Activated naive CD8-positive, alpha-beta T cell treated with anti-CD3 and anti-CD28 coated beads for 36 hours (primary cell): ENCODE results near the gene KDM4B. TPM values are rescaled to one million over a fixed set of nuclear protein-coding genes. Genes with fewer than 3 reads are reported as not detected.

Experiments
- DNase-seq: peaks from one replicate; pipeline ENCODE4 v3.0.0; 2021
- H3K27ac Mint-ChIP-seq: one replicate; pipeline ENCODE4 v1.8.0; 2022; ENCODE audit warnings: mild to moderate bottlenecking, moderate library complexity, mixed read lengths
- H3K27me3 Mint-ChIP-seq: one replicate; pipeline ENCODE4 v1.8.0; 2022; ENCODE audit warnings: mild to moderate bottlenecking, mixed read lengths
- H3K36me3 Mint-ChIP-seq: one replicate; pipeline ENCODE4 v1.8.0; 2021; ENCODE audit warnings: mild to moderate bottlenecking, mixed read lengths
- H3K4me1 Mint-ChIP-seq: one replicate; pipeline ENCODE4 v1.8.0; 2021; ENCODE audit warnings: mixed read lengths
- H3K4me3 Mint-ChIP-seq: one replicate; pipeline ENCODE4 v1.8.0; 2022; ENCODE audit warnings: mild to moderate bottlenecking, moderate library complexity, mixed read lengths
- H3K9me3 Mint-ChIP-seq: one replicate; pipeline ENCODE4 v1.8.0; 2022; ENCODE audit warnings: mixed read lengths
- total RNA-seq, 2 experiments: library from RNA; stranded (reverse); gene quantifications; one replicate each; pipeline ENCODE4 v1.2.3, GENCODE V29; 2021

The KDM4B gene
- total RNA-seq, 2 experiments from 2014 or later: 29.4 to 31.3 TPM

GRCh38 chr19:4986471-4986891 is 17.6 kb downstream of the KDM4B start:
- Mint-ChIP-seq H3K9me3 (no peaks in the 10 kb centered on the region), H3K27ac (no peak overlapping the region), H3K36me3 (peaks cover 1% of the 10 kb centered on the region), H3K4me3 (no peak overlapping the region), H3K4me1 (peaks cover 19% of the 10 kb centered on the region), H3K27me3 (no peaks in the 10 kb centered on the region)
- no peak for DNase-seq

- no peak overlapping the region for H3K27ac Mint-ChIP-seq
- no peaks in the 10 kb centered on the region for H3K9me3 Mint-ChIP-seq
- peaks cover 6% of the 10 kb centered on the region for H3K36me3 Mint-ChIP-seq
- DNase-seq: no peak
- peaks cover 17% of the 10 kb centered on the region for H3K4me1 Mint-ChIP-seq
- no peaks in the 10 kb centered on the region for H3K27me3 Mint-ChIP-seq
- H3K4me3 Mint-ChIP-seq: no peak overlapping the region
Observed at GRCh38 chr19:4987256-4987655, 18.3 kb downstream of the KDM4B start.

- peaks cover 10% of the 10 kb centered on the region for H3K36me3 Mint-ChIP-seq
- no peak overlapping the region for H3K4me3 Mint-ChIP-seq
- H3K4me1 Mint-ChIP-seq: peaks cover 17% of the 10 kb centered on the region
- peaks cover 2% of the 10 kb centered on the region for H3K9me3 Mint-ChIP-seq
- no peaks in the 10 kb centered on the region for H3K27me3 Mint-ChIP-seq
- no peak overlapping the region for H3K27ac Mint-ChIP-seq
- no peak for DNase-seq
Observed at GRCh38 chr19:4987692-4988370, 18.9 kb downstream of the KDM4B start.

GRCh38 chr19:4988770-4989251 is 19.9 kb downstream of the KDM4B start:
- Mint-ChIP-seq H3K4me1 (peaks cover 17% of the 10 kb centered on the region), H3K4me3 (no peak overlapping the region), H3K9me3 (peaks cover 4% of the 10 kb centered on the region), H3K27ac (no peak overlapping the region), H3K27me3 (no peaks in the 10 kb centered on the region), H3K36me3 (peaks cover 18% of the 10 kb centered on the region)
- DNase-seq: no peak

GRCh38 chr19:4990306-4990705 is 21.4 kb downstream of the KDM4B start:
- H3K36me3 Mint-ChIP-seq: peaks cover 19% of the 10 kb centered on the region
- peaks cover 14% of the 10 kb centered on the region for H3K4me1 Mint-ChIP-seq
- no peak for DNase-seq
- H3K9me3 Mint-ChIP-seq: peaks cover 4% of the 10 kb centered on the region
- no peaks in the 10 kb centered on the region for H3K27me3 Mint-ChIP-seq
- no peak overlapping the region for H3K4me3 Mint-ChIP-seq
- H3K27ac Mint-ChIP-seq: no peak overlapping the region

- Mint-ChIP-seq H3K4me3 (no peak overlapping the region), H3K27me3 (no peaks in the 10 kb centered on the region), H3K36me3 (peaks cover 19% of the 10 kb centered on the region), H3K4me1 (peaks cover 10% of the 10 kb centered on the region), H3K9me3 (peaks cover 4% of the 10 kb centered on the region), H3K27ac (no peak overlapping the region)
- DNase-seq: no peak
Observed at GRCh38 chr19:4991538-4991937, 22.6 kb downstream of the KDM4B start.

GRCh38 chr19:4991996-4992698 is 23.2 kb downstream of the KDM4B start:
- peaks cover 9% of the 10 kb centered on the region for H3K4me1 Mint-ChIP-seq
- no peak overlapping the region for H3K27ac Mint-ChIP-seq
- H3K9me3 Mint-ChIP-seq: peaks cover 4% of the 10 kb centered on the region
- DNase-seq: no peak
- no peaks in the 10 kb centered on the region for H3K27me3 Mint-ChIP-seq
- no peak overlapping the region for H3K4me3 Mint-ChIP-seq
- H3K36me3 Mint-ChIP-seq: peaks cover 19% of the 10 kb centered on the region

- peaks cover 4% of the 10 kb centered on the region for H3K9me3 Mint-ChIP-seq
- H3K4me3 Mint-ChIP-seq: no peak overlapping the region
- peaks cover 19% of the 10 kb centered on the region for H3K36me3 Mint-ChIP-seq
- H3K4me1 Mint-ChIP-seq: no peaks in the 10 kb centered on the region
- DNase-seq: no peak
- no peaks in the 10 kb centered on the region for H3K27me3 Mint-ChIP-seq
- no peak overlapping the region for H3K27ac Mint-ChIP-seq
Observed at GRCh38 chr19:4993683-4994082, 24.8 kb downstream of the KDM4B start.

GRCh38 chr19:4996701-4997100 is 27.8 kb downstream of the KDM4B start:
- H3K4me1 Mint-ChIP-seq: no peaks in the 10 kb centered on the region
- no peak overlapping the region for H3K27ac Mint-ChIP-seq
- DNase-seq: no peak
- no peaks in the 10 kb centered on the region for H3K27me3 Mint-ChIP-seq
- peaks cover 16% of the 10 kb centered on the region for H3K36me3 Mint-ChIP-seq
- H3K9me3 Mint-ChIP-seq: peaks cover 4% of the 10 kb centered on the region
- H3K4me3 Mint-ChIP-seq: no peak overlapping the region

GRCh38 chr19:4997297-4997696 is 28.4 kb downstream of the KDM4B start:
- Mint-ChIP-seq H3K36me3 (peaks cover 13% of the 10 kb centered on the region), H3K4me1 (peaks cover 2% of the 10 kb centered on the region), H3K27me3 (no peaks in the 10 kb centered on the region), H3K27ac (no peak overlapping the region), H3K9me3 (peaks cover 4% of the 10 kb centered on the region), H3K4me3 (no peak overlapping the region)
- no peak for DNase-seq

- peaks cover 3% of the 10 kb centered on the region for H3K4me1 Mint-ChIP-seq
- H3K4me3 Mint-ChIP-seq: no peak overlapping the region
- no peaks in the 10 kb centered on the region for H3K9me3 Mint-ChIP-seq
- H3K27ac Mint-ChIP-seq: no peak overlapping the region
- no peak for DNase-seq
- H3K36me3 Mint-ChIP-seq: no peaks in the 10 kb centered on the region
- H3K27me3 Mint-ChIP-seq: no peaks in the 10 kb centered on the region
Observed at GRCh38 chr19:5000120-5000611, 31.3 kb downstream of the KDM4B start.

- no peak overlapping the region for H3K4me3 Mint-ChIP-seq
- H3K4me1 Mint-ChIP-seq: peaks cover 3% of the 10 kb centered on the region
- peak; percentile 40 for DNase-seq
- H3K27ac Mint-ChIP-seq: no peak overlapping the region
- no peaks in the 10 kb centered on the region for H3K36me3 Mint-ChIP-seq
- no peaks in the 10 kb centered on the region for H3K9me3 Mint-ChIP-seq
- no peaks in the 10 kb centered on the region for H3K27me3 Mint-ChIP-seq
Observed at GRCh38 chr19:5001615-5002014, 32.7 kb downstream of the KDM4B start.

GRCh38 chr19:5002143-5002542 is 33.2 kb downstream of the KDM4B start:
- no peak for DNase-seq
- H3K36me3 Mint-ChIP-seq: peaks cover 2% of the 10 kb centered on the region
- peaks cover 3% of the 10 kb centered on the region for H3K4me1 Mint-ChIP-seq
- H3K27ac Mint-ChIP-seq: no peak overlapping the region
- no peak overlapping the region for H3K4me3 Mint-ChIP-seq
- no peaks in the 10 kb centered on the region for H3K27me3 Mint-ChIP-seq
- peaks cover 2% of the 10 kb centered on the region for H3K9me3 Mint-ChIP-seq

- Mint-ChIP-seq H3K27ac (no peak overlapping the region), H3K9me3 (peaks cover 8% of the 10 kb centered on the region), H3K36me3 (peaks cover 12% of the 10 kb centered on the region), H3K4me1 (peaks cover 5% of the 10 kb centered on the region), H3K4me3 (no peak overlapping the region), H3K27me3 (no peaks in the 10 kb centered on the region)
- no peak for DNase-seq
Observed at GRCh38 chr19:5003781-5004180, 34.9 kb downstream of the KDM4B start.

- Mint-ChIP-seq H3K36me3 (peaks cover 12% of the 10 kb centered on the region), H3K9me3 (peaks cover 8% of the 10 kb centered on the region), H3K27me3 (no peaks in the 10 kb centered on the region), H3K27ac (no peak overlapping the region), H3K4me3 (no peak overlapping the region), H3K4me1 (peaks cover 5% of the 10 kb centered on the region)
- DNase-seq: no peak
Observed at GRCh38 chr19:5005096-5005495, 36.2 kb downstream of the KDM4B start.
